ENCODE measurements around the gene E2F8.

E2F8 gene

DNA sequence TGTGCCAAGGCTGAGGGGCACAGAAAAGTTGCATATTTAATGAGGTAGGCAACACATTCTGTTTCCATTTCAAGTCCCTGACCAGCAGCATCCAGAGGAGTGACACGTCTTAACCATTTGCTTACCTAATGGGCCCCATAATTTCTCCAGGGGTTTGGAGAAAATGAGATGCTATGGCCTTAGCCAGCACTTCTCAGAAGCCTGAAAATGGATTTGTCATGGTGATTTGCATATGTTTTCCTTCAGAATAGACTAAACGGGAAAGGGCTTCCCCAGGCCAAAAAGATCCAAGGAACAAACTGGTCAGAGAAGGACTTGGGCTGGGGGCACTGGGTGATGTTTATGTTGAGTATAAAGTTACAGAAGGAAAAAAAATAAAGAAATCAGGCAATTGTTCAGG, 55.7 kb downstream of the E2F8 start:
- no peak overlapping the region for H3K18ac ChIP-seq (ENCODE audit: low read length)
- WGBS, 2 donors (ENCODE audit: extremely low coverage in 2 of 2, insufficient read length in 2 of 2, insufficient replicate concordance in 1 of 2), result no CpG with 5 or more reads among the region's 2 CpGs
- no peak overlapping the region for H2BK120ac ChIP-seq (ENCODE audit: low read depth, low read length)
- peaks cover 0 to 1% of the 10 kb centered on the region in 2 donors for H3K36me3 ChIP-seq (replicated peaks in 1 of 2; ENCODE audit: control insufficient read depth in 2 of 2, insufficient read depth in 2 of 2, low read length in 2 of 2)
- peaks cover 13 to 19% of the 10 kb centered on the region in 2 donors for H3K4me1 ChIP-seq (ENCODE audit: control insufficient read depth in 2 of 2, insufficient read depth in 1 of 2, low read depth in 1 of 2, low read length in 2 of 2)
- no peak for DNase-seq (ENCODE audit: low spot score)
- H2AFZ ChIP-seq (ENCODE audit: low read length), result no peak overlapping the region
- peaks cover 0 to 18% of the 10 kb centered on the region in 2 donors for H3K9me3 ChIP-seq (replicated peaks in 1 of 2; ENCODE audit: control insufficient read depth in 2 of 2, insufficient read depth in 1 of 2, low read depth in 1 of 2, low read length in 2 of 2)
- no peaks in the 10 kb centered on the region for H3K79me1 ChIP-seq (ENCODE audit: low read depth, low read length)
- no peak overlapping the region for H4K8ac ChIP-seq (ENCODE audit: low read depth, low read length)
- H2BK12ac ChIP-seq (ENCODE audit: low read length), result no peak overlapping the region
- H3K4me3 ChIP-seq (ENCODE audit: low read length in 2 of 2), result no peak overlapping the region
- no peak overlapping the region for H3K23ac ChIP-seq (ENCODE audit: low read depth, low read length, poor library complexity)
- no peak overlapping the region for H3K27ac ChIP-seq (replicated peaks; ENCODE audit: low read length)
- H3K14ac ChIP-seq (ENCODE audit: low read length), result no peak overlapping the region
- H2BK5ac ChIP-seq (ENCODE audit: low read length), result no peak overlapping the region
- H3K4me2 ChIP-seq (ENCODE audit: insufficient read depth, low read length, poor library complexity, severe bottlenecking), result no peak overlapping the region
- H4K91ac ChIP-seq (ENCODE audit: low read depth, low read length, poor library complexity), result no peak overlapping the region
- H2AK5ac ChIP-seq (ENCODE audit: low read depth, low read length), result no peak overlapping the region
- H2BK15ac ChIP-seq (ENCODE audit: low read length), result no peak overlapping the region
- no peak overlapping the region for H3K9ac ChIP-seq (ENCODE audit: low read depth, low read length, poor library complexity)
- H3K4ac ChIP-seq (ENCODE audit: low read length), result no peak overlapping the region
- H3K27me3 ChIP-seq (ENCODE audit: control insufficient read depth in 3 of 3, insufficient read depth in 3 of 3, low read depth in 1 of 3, low read length in 3 of 3), result peaks cover 0 to 89% (median 0%) of the 10 kb centered on the region in 3 experiments

DNA sequence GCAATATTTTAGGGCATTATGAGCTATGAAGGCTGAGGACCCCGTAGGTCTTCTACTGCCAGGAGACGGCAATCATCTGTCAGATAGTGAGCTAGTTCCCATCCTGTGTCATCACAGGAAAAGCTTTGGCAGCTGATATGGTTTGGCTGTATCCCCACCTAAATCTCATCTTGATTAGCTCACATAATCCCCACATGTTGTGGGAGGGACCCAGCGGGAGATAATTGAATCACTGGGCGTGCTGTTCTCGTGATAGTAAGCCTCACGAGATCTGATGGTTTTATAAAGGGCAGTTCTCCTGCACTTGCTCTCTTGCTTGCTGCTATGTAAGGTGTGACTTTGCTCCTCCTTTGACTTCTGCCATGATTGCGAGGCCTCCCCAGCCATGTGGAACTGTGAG, 57.1 kb downstream of the E2F8 start:
- no peak overlapping the region for H3K14ac ChIP-seq (ENCODE audit: low read length)
- H4K91ac ChIP-seq (ENCODE audit: low read depth, low read length, poor library complexity), result no peak overlapping the region
- peaks cover 0 to 83% (median 0%) of the 10 kb centered on the region in 3 experiments for H3K27me3 ChIP-seq (ENCODE audit: control insufficient read depth in 3 of 3, insufficient read depth in 3 of 3, low read depth in 1 of 3, low read length in 3 of 3)
- H3K23ac ChIP-seq (ENCODE audit: low read depth, low read length, poor library complexity), result no peak overlapping the region
- no peak overlapping the region for H2BK120ac ChIP-seq (ENCODE audit: low read depth, low read length)
- no peak overlapping the region for H2AK5ac ChIP-seq (ENCODE audit: low read depth, low read length)
- H3K18ac ChIP-seq (ENCODE audit: low read length), result no peak overlapping the region
- no peak overlapping the region for H2BK15ac ChIP-seq (ENCODE audit: low read length)
- no peak overlapping the region for H2BK12ac ChIP-seq (ENCODE audit: low read length)
- no peak overlapping the region for H3K4me2 ChIP-seq (ENCODE audit: insufficient read depth, low read length, poor library complexity, severe bottlenecking)
- no peak overlapping the region for H2BK5ac ChIP-seq (ENCODE audit: low read length)
- no peak overlapping the region for H3K27ac ChIP-seq (replicated peaks; ENCODE audit: low read length)
- H3K4me1 ChIP-seq (ENCODE audit: control insufficient read depth in 2 of 2, insufficient read depth in 1 of 2, low read depth in 1 of 2, low read length in 2 of 2), result peaks cover 12 to 18% of the 10 kb centered on the region in 2 donors
- H4K8ac ChIP-seq (ENCODE audit: low read depth, low read length), result no peak overlapping the region
- no peak overlapping the region for H3K4ac ChIP-seq (ENCODE audit: low read length)
- no CpG with 5 or more reads among the region's 7 CpGs for WGBS, 2 donors (ENCODE audit: extremely low coverage in 2 of 2, insufficient read length in 2 of 2, insufficient replicate concordance in 1 of 2)
- no peak overlapping the region for H3K9ac ChIP-seq (ENCODE audit: low read depth, low read length, poor library complexity)
- H3K4me3 ChIP-seq (ENCODE audit: low read length in 2 of 2), result no peak overlapping the region
- peaks cover 0 to 4% of the 10 kb centered on the region in 2 donors for H3K36me3 ChIP-seq (replicated peaks in 1 of 2; ENCODE audit: control insufficient read depth in 2 of 2, insufficient read depth in 2 of 2, low read length in 2 of 2)
- H2AFZ ChIP-seq (ENCODE audit: low read length), result no peak overlapping the region
- H3K79me1 ChIP-seq (ENCODE audit: low read depth, low read length), result no peaks in the 10 kb centered on the region
- H3K9me3 ChIP-seq (replicated peaks in 1 of 2; ENCODE audit: control insufficient read depth in 2 of 2, insufficient read depth in 1 of 2, low read depth in 1 of 2, low read length in 2 of 2), result peaks cover 0 to 22% of the 10 kb centered on the region in 2 donors
- DNase-seq (ENCODE audit: low spot score), result no peak

DNA sequence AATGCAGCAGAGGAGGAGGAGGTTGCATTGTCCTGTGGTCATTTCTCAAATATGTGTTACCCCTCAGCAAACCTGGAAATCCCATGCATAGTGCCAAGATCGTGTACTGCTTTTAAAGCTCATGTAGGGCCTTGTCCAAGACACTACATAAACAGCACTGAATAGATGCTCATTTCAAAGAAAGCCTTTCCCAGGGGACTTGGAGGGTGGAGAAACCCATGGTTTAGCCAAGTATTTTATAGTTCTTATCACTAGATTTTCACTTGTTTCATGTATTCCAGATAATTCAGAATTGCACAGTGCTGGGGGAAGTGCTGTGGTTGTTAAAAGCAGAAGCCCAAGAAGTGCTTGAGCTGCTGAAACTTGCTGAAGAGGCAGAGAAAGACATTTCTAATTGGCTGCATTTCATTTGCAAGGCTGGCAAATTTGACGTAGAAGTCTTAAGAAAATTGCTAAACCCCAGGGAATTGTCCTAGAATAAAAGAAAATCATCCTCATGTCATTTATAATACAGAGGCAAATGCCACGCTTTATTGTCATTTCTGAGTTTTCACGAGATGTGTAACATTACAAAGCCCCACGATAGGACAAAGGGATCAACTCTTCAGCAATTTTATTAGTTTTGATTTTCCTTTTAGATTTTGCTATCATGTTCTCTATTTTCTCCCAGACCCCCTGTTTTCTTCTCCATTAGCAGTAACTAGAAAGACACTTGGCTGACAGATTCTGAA, 59.0 kb downstream of the E2F8 start:
- H2BK15ac ChIP-seq (ENCODE audit: low read length), result no peak overlapping the region
- no peak overlapping the region for H4K8ac ChIP-seq (ENCODE audit: low read depth, low read length)
- H3K79me1 ChIP-seq (ENCODE audit: low read depth, low read length), result no peaks in the 10 kb centered on the region
- no peak overlapping the region for H3K4me3 ChIP-seq (ENCODE audit: low read length in 2 of 2)
- peaks cover 0 to 10% of the 10 kb centered on the region in 2 donors for H3K36me3 ChIP-seq (replicated peaks in 1 of 2; ENCODE audit: control insufficient read depth in 2 of 2, insufficient read depth in 2 of 2, low read length in 2 of 2)
- H2AFZ ChIP-seq (ENCODE audit: low read length), result no peak overlapping the region
- H2BK12ac ChIP-seq (ENCODE audit: low read length), result no peak overlapping the region
- H3K4ac ChIP-seq (ENCODE audit: low read length), result no peak overlapping the region
- no peak overlapping the region for H2BK5ac ChIP-seq (ENCODE audit: low read length)
- peaks cover 0 to 1% of the 10 kb centered on the region in 2 donors for H3K4me1 ChIP-seq (ENCODE audit: control insufficient read depth in 2 of 2, insufficient read depth in 1 of 2, low read depth in 1 of 2, low read length in 2 of 2)
- H3K23ac ChIP-seq (ENCODE audit: low read depth, low read length, poor library complexity), result no peak overlapping the region
- peaks cover 0 to 23% of the 10 kb centered on the region in 2 donors for H3K9me3 ChIP-seq (replicated peaks in 1 of 2; ENCODE audit: control insufficient read depth in 2 of 2, insufficient read depth in 1 of 2, low read depth in 1 of 2, low read length in 2 of 2)
- H2BK120ac ChIP-seq (ENCODE audit: low read depth, low read length), result no peak overlapping the region
- H3K18ac ChIP-seq (ENCODE audit: low read length), result no peak overlapping the region
- no peak overlapping the region for H4K91ac ChIP-seq (ENCODE audit: low read depth, low read length, poor library complexity)
- no peak overlapping the region for H2AK5ac ChIP-seq (ENCODE audit: low read depth, low read length)
- no peak for DNase-seq (ENCODE audit: low spot score)
- H3K14ac ChIP-seq (ENCODE audit: low read length), result no peak overlapping the region
- H3K27me3 ChIP-seq (ENCODE audit: control insufficient read depth in 3 of 3, insufficient read depth in 3 of 3, low read depth in 1 of 3, low read length in 3 of 3), result peaks cover 0 to 81% (median 0%) of the 10 kb centered on the region in 3 experiments
- H3K9ac ChIP-seq (ENCODE audit: low read depth, low read length, poor library complexity), result no peak overlapping the region
- no peak overlapping the region for H3K27ac ChIP-seq (replicated peaks; ENCODE audit: low read length)
- WGBS, 2 donors (ENCODE audit: extremely low coverage in 2 of 2, insufficient read length in 2 of 2, insufficient replicate concordance in 1 of 2), result no CpG with 5 or more reads among the region's 5 CpGs
- H3K4me2 ChIP-seq (ENCODE audit: insufficient read depth, low read length, poor library complexity, severe bottlenecking), result no peak overlapping the region

DNA sequence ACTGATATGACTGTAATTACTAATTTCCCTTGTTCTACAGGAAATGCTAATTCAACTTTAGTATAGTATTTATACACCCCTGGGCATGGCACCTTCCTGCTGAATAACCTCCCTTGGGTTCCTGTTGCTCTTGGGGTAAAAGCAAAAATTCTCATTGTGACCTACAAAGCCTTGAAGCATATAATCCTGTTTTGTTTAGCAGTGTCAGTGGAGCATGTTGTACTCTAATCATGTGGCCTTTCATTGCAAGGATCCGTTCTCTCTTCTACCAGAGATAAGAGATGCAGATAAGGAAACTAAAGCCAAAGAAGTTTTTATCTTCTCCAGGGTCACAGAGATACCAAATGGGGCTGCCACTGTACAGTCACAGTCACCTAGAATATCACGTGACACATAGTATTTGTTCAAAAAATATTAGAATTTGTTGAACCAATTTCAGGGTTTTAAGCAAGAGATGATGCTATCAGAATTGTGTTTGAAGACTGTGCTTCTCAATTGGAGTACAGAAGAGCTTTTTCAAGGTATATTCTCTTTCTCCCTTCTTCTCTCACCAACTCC, 64.0 kb downstream of the E2F8 start:
- no peaks in the 10 kb centered on the region for H3K79me1 ChIP-seq (ENCODE audit: low read depth, low read length)
- no CpG with 5 or more reads among the region's 2 CpGs for WGBS, 2 donors (ENCODE audit: extremely low coverage in 2 of 2, insufficient read length in 2 of 2, insufficient replicate concordance in 1 of 2)
- no peak overlapping the region for H2AK5ac ChIP-seq (ENCODE audit: low read depth, low read length)
- no peak overlapping the region for H3K27ac ChIP-seq (replicated peaks; ENCODE audit: low read length)
- no peak overlapping the region for H3K4ac ChIP-seq (ENCODE audit: low read length)
- H4K91ac ChIP-seq (ENCODE audit: low read depth, low read length, poor library complexity), result no peak overlapping the region
- H3K4me3 ChIP-seq (ENCODE audit: low read length in 2 of 2), result no peak overlapping the region
- H3K18ac ChIP-seq (ENCODE audit: low read length), result no peak overlapping the region
- no peak overlapping the region for H2BK120ac ChIP-seq (ENCODE audit: low read depth, low read length)
- no peaks in the 10 kb centered on the region for H3K4me1 ChIP-seq (ENCODE audit: control insufficient read depth in 2 of 2, insufficient read depth in 1 of 2, low read depth in 1 of 2, low read length in 2 of 2)
- H2BK15ac ChIP-seq (ENCODE audit: low read length), result no peak overlapping the region
- H3K9me3 ChIP-seq (replicated peaks in 1 of 2; ENCODE audit: control insufficient read depth in 2 of 2, insufficient read depth in 1 of 2, low read depth in 1 of 2, low read length in 2 of 2), result peaks cover 0 to 13% of the 10 kb centered on the region in 2 donors
- no peak overlapping the region for H2BK5ac ChIP-seq (ENCODE audit: low read length)
- H3K23ac ChIP-seq (ENCODE audit: low read depth, low read length, poor library complexity), result no peak overlapping the region
- no peak for DNase-seq (ENCODE audit: low spot score)
- no peak overlapping the region for H2BK12ac ChIP-seq (ENCODE audit: low read length)
- peaks cover 0 to 34% (median 0%) of the 10 kb centered on the region in 3 experiments for H3K27me3 ChIP-seq (ENCODE audit: control insufficient read depth in 3 of 3, insufficient read depth in 3 of 3, low read depth in 1 of 3, low read length in 3 of 3)
- peaks cover 3 to 48% of the 10 kb centered on the region in 2 donors for H3K36me3 ChIP-seq (replicated peaks in 1 of 2; ENCODE audit: control insufficient read depth in 2 of 2, insufficient read depth in 2 of 2, low read length in 2 of 2)
- no peak overlapping the region for H4K8ac ChIP-seq (ENCODE audit: low read depth, low read length)
- H3K9ac ChIP-seq (ENCODE audit: low read depth, low read length, poor library complexity), result no peak overlapping the region
- no peak overlapping the region for H3K4me2 ChIP-seq (ENCODE audit: insufficient read depth, low read length, poor library complexity, severe bottlenecking)
- H2AFZ ChIP-seq (ENCODE audit: low read length), result no peak overlapping the region
- H3K14ac ChIP-seq (ENCODE audit: low read length), result no peak overlapping the region
